ENCODE measurements around the gene TFEC.
A peak's percentile ranks its signal among the peaks of the same experiment; 100 is the strongest.

Gene TFEC

GRCh38 chr7:115911465-115911864, 119.1 kb downstream of the TFEC start:
- peak; percentile 35 for DNase-seq (ENCODE audit: low read depth)
- no peak for TF ChIP-seq CTCF (conservative IDR thresholded peaks at IDR 0.05; ENCODE audit: low read depth, low read length)
- no peak overlapping the region for H3K4me3 ChIP-seq (ENCODE audit: low read depth, low read length)

- peak; percentile 72 for DNase-seq (ENCODE audit: low read depth)
Measured at GRCh38 chr7:115910541-115911164, 119.9 kb downstream of the TFEC start.

DNA sequence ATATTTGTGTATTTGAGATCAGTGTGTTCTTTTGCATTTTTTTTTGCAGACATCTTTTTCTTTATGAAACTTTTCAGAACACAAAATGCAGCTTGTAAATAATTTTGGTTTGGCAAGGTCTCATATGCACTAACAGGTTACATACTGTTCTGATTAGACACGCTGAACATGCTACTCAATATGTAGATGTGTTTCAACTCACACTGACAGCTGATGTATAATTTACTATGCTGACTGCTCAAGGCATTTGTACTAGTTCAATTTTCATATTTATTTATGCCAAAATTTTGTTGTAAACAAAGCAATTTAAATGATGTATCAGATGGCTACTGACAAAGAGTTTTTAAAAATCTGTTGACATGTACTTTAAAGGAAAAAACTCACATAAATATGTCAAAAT, 123.8 kb downstream of the TFEC start:
- no peak for DNase-seq (ENCODE audit: low read depth)
- no peak for TF ChIP-seq CTCF (conservative IDR thresholded peaks at IDR 0.05; ENCODE audit: low read depth, low read length)
- no peak overlapping the region for H3K4me3 ChIP-seq (ENCODE audit: low read depth, low read length)

More at GRCh38 chr7:115910541-115911164, 119.9 kb downstream of the TFEC start:
- TF ChIP-seq CTCF (conservative IDR thresholded peaks at IDR 0.05; ENCODE audit: low read depth, low read length): peak; percentile 61
- no peak overlapping the region for H3K4me3 ChIP-seq (ENCODE audit: low read depth, low read length)

DNA sequence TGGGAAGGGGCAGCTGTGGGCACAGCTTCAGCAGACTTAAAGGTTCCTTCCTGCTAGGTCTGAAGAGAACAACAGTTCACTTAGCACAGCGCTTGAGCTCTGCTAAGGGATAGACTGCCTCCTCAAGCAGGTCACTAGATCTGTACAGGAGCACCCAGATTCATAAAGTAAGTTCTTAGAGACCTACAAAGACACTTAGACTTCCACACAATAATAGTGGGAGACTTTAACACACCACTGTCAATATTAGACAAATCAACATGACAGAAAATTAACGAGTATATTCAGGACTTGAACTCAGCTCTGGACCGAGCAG, 140.9 kb downstream of the TFEC start:
- no peak for TF ChIP-seq CTCF (conservative IDR thresholded peaks at IDR 0.05; ENCODE audit: low read depth, low read length)
- H3K4me3 ChIP-seq (ENCODE audit: low read depth, low read length): no peak overlapping the region
- no peak for DNase-seq (ENCODE audit: low read depth)

GRCh38 chr7:115888981-115889668, 141.4 kb downstream of the TFEC start:
- TF ChIP-seq CTCF (conservative IDR thresholded peaks at IDR 0.05; ENCODE audit: low read depth, low read length): no peak
- no peak for DNase-seq (ENCODE audit: low read depth)
- no peak overlapping the region for H3K4me3 ChIP-seq (ENCODE audit: low read depth, low read length)

DNA sequence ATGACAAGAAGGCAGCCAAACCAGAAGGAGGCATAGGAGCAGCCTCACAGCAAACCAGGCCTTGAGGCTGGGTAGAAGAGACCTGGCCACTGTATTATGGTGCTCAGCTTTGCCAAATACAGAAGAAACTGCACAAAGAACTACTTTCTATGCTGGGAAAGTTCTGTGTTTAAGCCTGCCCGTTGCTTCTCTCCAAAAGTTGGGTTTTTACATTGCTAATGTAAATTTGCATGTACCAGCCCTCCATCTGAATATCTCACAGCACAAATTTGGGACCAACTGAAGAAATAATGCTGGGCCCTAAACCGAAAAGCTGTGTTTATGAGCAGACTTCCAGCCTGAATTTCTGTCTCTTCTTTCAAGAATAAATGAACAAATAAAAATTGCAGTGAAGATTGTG, 145.0 kb downstream of the TFEC start:
- no peak overlapping the region for H3K4me3 ChIP-seq (ENCODE audit: low read depth, low read length)
- no peak for DNase-seq (ENCODE audit: low read depth)
- no peak for TF ChIP-seq CTCF (conservative IDR thresholded peaks at IDR 0.05; ENCODE audit: low read depth, low read length)

Measured in choroid plexus epithelial cell (primary cell).